Natural killer cell (primary cell): ENCODE data around the gene GPR155. TPM values are rescaled to one million over a fixed set of nuclear protein-coding genes. Genes with fewer than 3 reads are reported as not detected.
A peak's percentile ranks its signal among the peaks of the same experiment; 100 is the strongest.
"Not testable (repeated sequence)": the region's sequence is repeated elsewhere in the genome, so short reads cannot be mapped to it uniquely, and the experiment has no call there.

Experiments used
- ATAC-seq, 3 donors: fragments of 150-1000 bp in 2 of 3; fragments of 200-7000 bp in 1 of 3; cut with Tn5 transposase; 1 replicate in 1 of 3; 2 replicates in 2 of 3; pipeline ENCODE4 v1.10.0; 2021; ENCODE audit warnings: mild to moderate bottlenecking in 2 of 3, moderate library complexity in 2 of 3
- DNase-seq, 2 donors: peaks; one replicate each; pipeline versions ENCODE4 v3.0.0 to v3.0.0-alpha.2; 2013 to 2021; ENCODE audit warnings: mixed read lengths in 1 of 2
- H3K27ac ChIP-seq: one replicate; pipeline ENCODE4 v1.5.1; 2013; ENCODE audit warnings: mild to moderate bottlenecking, low read length
- H3K27me3 ChIP-seq: one replicate; pipeline ENCODE4 v1.6.1; 2013; ENCODE audit warnings: low read length; ENCODE audit not compliant: control insufficient read depth, insufficient read depth
- H3K36me3 ChIP-seq: one replicate; pipeline ENCODE4 v1.6.1; 2013; ENCODE audit warnings: low read length; ENCODE audit not compliant: control insufficient read depth, insufficient read depth
- H3K4me1 ChIP-seq: one replicate; pipeline ENCODE4 v1.6.1; 2013; ENCODE audit warnings: low read length; ENCODE audit not compliant: control insufficient read depth, insufficient read depth
- H3K4me3 ChIP-seq: one replicate; pipeline ENCODE4 v1.5.1; 2013; ENCODE audit warnings: low read length
- H3K9me3 ChIP-seq: one replicate; pipeline ENCODE4 v1.6.1; 2013; ENCODE audit warnings: low read length; ENCODE audit not compliant: control insufficient read depth, insufficient read depth
- H3K27ac Mint-ChIP-seq, 2 donors: one replicate each; pipeline ENCODE4 v1.8.0; 2022; ENCODE audit warnings: mild to moderate bottlenecking in 2 of 2, mixed read lengths in 2 of 2, moderate library complexity in 1 of 2
- H3K27me3 Mint-ChIP-seq, 2 donors: one replicate each; pipeline ENCODE4 v1.8.0; 2022; ENCODE audit warnings: low read depth in 2 of 2, mixed read lengths in 2 of 2
- H3K36me3 Mint-ChIP-seq: one replicate; pipeline ENCODE4 v1.8.0; 2022; ENCODE audit warnings: mixed read lengths
- H3K4me1 Mint-ChIP-seq, 2 donors: one replicate each; pipeline ENCODE4 v1.8.0; 2022; ENCODE audit warnings: mixed read lengths in 2 of 2
- H3K4me3 Mint-ChIP-seq: one replicate; pipeline ENCODE4 v1.8.0; 2022; ENCODE audit warnings: mild to moderate bottlenecking, moderate library complexity, mixed read lengths
- H3K9me3 Mint-ChIP-seq, 2 donors: one replicate each; pipeline ENCODE4 v1.8.0; 2022; ENCODE audit warnings: mixed read lengths in 2 of 2
- WGBS: methylation state at CpG from one replicate; pipeline ENCODE4 v1.1.7; 2013; ENCODE audit warnings: missing lambda C conversion rate; ENCODE audit not compliant: insufficient coverage; 5-methylcytosine and 5-hydroxymethylcytosine counted together
- intact Hi-C: fragments of 100-400 bp; cut with micrococcal nuclease; formaldehyde crosslinking; loops from one replicate; pipeline ENCODE4 v1.14.2; 2022
- total RNA-seq, 4 donors: library from RNA; stranded (reverse); fragments of 120-200 nt in 1 of 4; gene quantifications; one replicate each; pipeline versions ENCODE4 v1.2.3 to v1.2.4, GENCODE V29; 2013 to 2022
- TF ChIP-seq, protein P1 (sequence below): fragments of 200-600 bp; IDR thresholded peaks from one replicate; pipeline ENCODE4 v1.8.0; 2022; ENCODE audit warnings: antibody characterized with exemption

GPR155 gene
- total RNA-seq, 3 donors from 2014 or later (not counting 1 experiment from before 2014, with no cell fraction given): 3.6 to 11.4 (median 4.4) TPM

DNA sequence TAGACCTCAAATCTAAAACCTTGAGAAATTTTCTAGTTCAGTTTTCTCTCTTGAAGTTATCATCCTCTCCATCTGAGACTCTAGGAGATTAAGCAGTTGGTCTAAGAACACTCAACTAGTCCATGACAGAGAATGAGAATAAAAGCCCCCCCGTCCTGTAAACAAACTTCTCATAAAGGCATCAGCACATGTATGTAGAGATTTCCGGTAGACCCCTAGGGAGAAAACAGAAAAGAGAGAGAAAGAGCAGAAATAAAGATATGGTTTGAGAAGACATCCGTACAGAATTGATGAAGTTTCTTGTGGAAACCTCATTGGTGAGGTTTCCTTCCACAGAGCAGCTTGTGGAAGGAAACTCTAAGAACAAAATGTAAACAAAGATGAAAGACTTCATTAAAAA, 3.2 kb upstream of the GPR155 start:
- Mint-ChIP-seq H3K36me3 (no peaks in the 10 kb centered on the region), H3K4me1 (peaks cover 63 to 72% of the 10 kb centered on the region in 2 donors), H3K27ac (peak overlapping the region; percentile 93 to 95), H3K9me3 (no peaks in the 10 kb centered on the region), H3K4me3 (peak overlapping the region; percentile 75), H3K27me3 (no peaks in the 10 kb centered on the region)
- peak in 1 of 2 donors; percentile 45 for DNase-seq
- intact Hi-C loops: loop anchor here (5.0 kb wide), 3 partner anchors 102 to 1087 kb away; no protein-coding TSS in a partner anchor
- H3K4me3 ChIP-seq: no peak overlapping the region
- H3K27me3 ChIP-seq: no peaks in the 10 kb centered on the region
- WGBS: 28% methylated on average over 2 of the region's 3 CpGs
- no peak for ATAC-seq
- peak overlapping the region; percentile 73 for H3K27ac ChIP-seq
- no peaks in the 10 kb centered on the region for H3K36me3 ChIP-seq
- H3K4me1 ChIP-seq: peaks cover 49% of the 10 kb centered on the region
- TF ChIP-seq, protein P1, sequence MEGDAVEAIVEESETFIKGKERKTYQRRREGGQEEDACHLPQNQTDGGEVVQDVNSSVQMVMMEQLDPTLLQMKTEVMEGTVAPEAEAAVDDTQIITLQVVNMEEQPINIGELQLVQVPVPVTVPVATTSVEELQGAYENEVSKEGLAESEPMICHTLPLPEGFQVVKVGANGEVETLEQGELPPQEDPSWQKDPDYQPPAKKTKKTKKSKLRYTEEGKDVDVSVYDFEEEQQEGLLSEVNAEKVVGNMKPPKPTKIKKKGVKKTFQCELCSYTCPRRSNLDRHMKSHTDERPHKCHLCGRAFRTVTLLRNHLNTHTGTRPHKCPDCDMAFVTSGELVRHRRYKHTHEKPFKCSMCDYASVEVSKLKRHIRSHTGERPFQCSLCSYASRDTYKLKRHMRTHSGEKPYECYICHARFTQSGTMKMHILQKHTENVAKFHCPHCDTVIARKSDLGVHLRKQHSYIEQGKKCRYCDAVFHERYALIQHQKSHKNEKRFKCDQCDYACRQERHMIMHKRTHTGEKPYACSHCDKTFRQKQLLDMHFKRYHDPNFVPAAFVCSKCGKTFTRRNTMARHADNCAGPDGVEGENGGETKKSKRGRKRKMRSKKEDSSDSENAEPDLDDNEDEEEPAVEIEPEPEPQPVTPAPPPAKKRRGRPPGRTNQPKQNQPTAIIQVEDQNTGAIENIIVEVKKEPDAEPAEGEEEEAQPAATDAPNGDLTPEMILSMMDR: no peak
- no peaks in the 10 kb centered on the region for H3K9me3 ChIP-seq

DNA sequence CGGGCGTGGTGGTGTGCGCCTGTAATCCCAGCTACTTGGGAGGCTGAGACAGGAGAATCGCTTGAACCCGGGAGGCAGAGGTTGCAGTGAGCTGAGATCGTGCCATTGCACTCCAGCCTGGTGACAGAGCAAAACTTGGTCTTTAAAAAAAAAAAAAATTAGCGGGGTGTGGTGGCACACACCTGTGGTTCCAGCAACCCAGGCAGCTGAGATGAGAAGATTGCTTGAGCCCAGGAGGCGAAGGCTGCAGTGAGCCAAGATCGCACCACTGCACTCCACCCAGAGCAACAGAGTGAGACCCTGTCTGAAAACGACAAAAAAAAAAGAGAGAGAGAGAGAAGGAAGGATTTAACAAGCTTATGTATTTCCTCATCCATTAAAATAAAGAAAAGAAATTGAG, 2.7 kb upstream of the GPR155 start:
- 49% methylated on average over 6 of the region's 10 CpGs for WGBS
- H3K36me3 ChIP-seq, H3K36me3 Mint-ChIP-seq, H3K27me3 Mint-ChIP-seq, ATAC-seq, intact Hi-C loops, H3K4me3 ChIP-seq, H3K9me3 ChIP-seq, H3K9me3 Mint-ChIP-seq, H3K27me3 ChIP-seq: not testable (repeated sequence)
- Mint-ChIP-seq H3K27ac (peak overlapping the region; percentile 93 to 95), H3K4me3 (peak overlapping the region; percentile 75), H3K4me1 (peaks cover 68 to 76% of the 10 kb centered on the region in 2 donors)
- DNase-seq: peak in 1 of 2 donors; percentile 67
- peaks cover 45% of the 10 kb centered on the region for H3K4me1 ChIP-seq
- H3K27ac ChIP-seq: peak overlapping the region; percentile 73

DNA sequence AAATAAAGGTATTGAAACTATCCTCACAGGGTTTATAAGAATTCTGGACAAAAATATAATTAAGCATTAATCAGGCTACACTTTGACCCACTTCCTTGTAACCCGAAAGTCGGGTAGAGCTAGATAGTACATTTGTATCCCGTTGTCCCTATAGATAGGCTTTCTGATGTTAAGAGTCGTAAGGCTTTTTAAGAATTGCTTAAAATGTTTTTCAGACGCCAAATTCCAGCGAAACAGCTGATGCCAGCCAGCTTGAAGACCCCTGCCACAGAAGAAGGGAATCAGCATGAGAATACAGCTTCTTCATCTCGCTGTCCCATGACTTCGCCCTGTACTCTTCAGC, 962 bp upstream of the GPR155 start:
- Histone ChIP-seq H3K4me1 (peaks cover 35% of the 10 kb centered on the region), H3K36me3 (no peaks in the 10 kb centered on the region), H3K27ac (peak overlapping the region; percentile 18), H3K27me3 (no peaks in the 10 kb centered on the region), H3K4me3 (no peak overlapping the region), H3K9me3 (no peaks in the 10 kb centered on the region)
- ATAC-seq (no peak), DNase-seq (no peak)
- Mint-ChIP-seq H3K4me1 (peaks cover 58 to 61% of the 10 kb centered on the region in 2 donors), H3K27ac (peak overlapping the region; percentile 93 to 95), H3K36me3 (no peaks in the 10 kb centered on the region), H3K9me3 (no peaks in the 10 kb centered on the region), H3K4me3 (peak overlapping the region; percentile 100), H3K27me3 (no peaks in the 10 kb centered on the region)
- intact Hi-C loops: no loop called here
- TF ChIP-seq, protein P1: no peak
- 99% methylated on average over 8 of the region's 8 CpGs for WGBS

DNA sequence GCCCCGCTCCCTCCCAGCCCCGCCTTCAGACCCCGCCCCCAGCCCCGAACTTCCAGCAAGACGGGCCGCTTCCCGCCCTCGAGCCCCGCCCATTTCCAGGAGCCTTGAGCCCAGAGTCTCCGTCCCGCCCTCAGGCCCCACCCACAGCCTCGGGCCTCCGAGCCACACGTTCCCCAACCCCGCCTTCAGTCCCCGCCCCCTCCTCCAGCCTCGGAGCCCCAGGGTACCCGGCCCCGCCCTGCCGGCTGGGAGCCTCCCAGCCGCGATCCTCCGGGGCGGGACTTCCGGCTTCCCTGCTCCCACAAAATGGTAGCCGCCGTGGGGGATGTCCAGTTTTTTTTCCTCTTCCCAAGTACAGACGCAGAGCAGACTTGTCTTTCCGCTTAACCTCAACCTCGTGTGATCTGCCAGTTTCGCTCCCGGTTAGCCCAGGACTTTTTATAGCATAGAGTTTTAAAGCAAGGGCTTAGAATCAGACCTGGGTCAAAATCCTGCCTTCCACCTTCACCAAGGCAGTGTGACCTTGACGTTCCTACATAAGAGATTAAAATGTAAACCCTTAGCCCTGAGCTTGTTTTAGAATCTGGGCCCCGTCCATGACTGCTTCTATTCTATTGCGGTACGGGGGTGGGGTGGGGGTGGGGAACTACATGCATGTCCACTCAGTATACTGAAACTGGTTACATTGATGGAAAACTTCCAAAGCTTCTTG, 435 bp upstream of the GPR155 start:
- peak overlapping the region; percentile 93 for H3K4me3 ChIP-seq
- DNase-seq: peak; percentile 64 to 96
- Mint-ChIP-seq H3K36me3 (no peaks in the 10 kb centered on the region), H3K4me1 (peaks cover 53 to 58% of the 10 kb centered on the region in 2 donors), H3K27me3 (no peaks in the 10 kb centered on the region), H3K4me3 (peak overlapping the region; percentile 100), H3K27ac (peak overlapping the region; percentile 93 to 95), H3K9me3 (no peaks in the 10 kb centered on the region)
- H3K4me1 ChIP-seq: peaks cover 30% of the 10 kb centered on the region
- H3K27ac ChIP-seq: peak overlapping the region; percentile 73
- intact Hi-C loops: no loop called here
- no peaks in the 10 kb centered on the region for H3K9me3 ChIP-seq
- H3K36me3 ChIP-seq: no peaks in the 10 kb centered on the region
- TF ChIP-seq, protein P1: no peak
- ATAC-seq: peak; percentile 74 to 87 (median 81)
- 5% methylated on average over 32 of the region's 36 CpGs for WGBS
- no peaks in the 10 kb centered on the region for H3K27me3 ChIP-seq
